Nephron progenitor cell (in vitro differentiated cells): ENCODE results near the gene PCDHA8.
"Not testable (repeated sequence)": the region's sequence is repeated elsewhere in the genome, so short reads cannot be mapped to it uniquely, and the experiment has no call there.

Source experiments
- DNase-seq: peaks from one replicate; pipeline ENCODE4 v3.0.0; 2021
- H3K27ac Mint-ChIP-seq: 2 replicates; pipeline ENCODE4 v1.8.0; 2021; ENCODE audit warnings: mild to moderate bottlenecking, moderate library complexity, mixed read lengths
- H3K27me3 Mint-ChIP-seq: 2 replicates; pipeline ENCODE4 v1.8.0; 2021; ENCODE audit warnings: mild to moderate bottlenecking, low read depth, mixed read lengths; ENCODE audit not compliant: poor library complexity
- H3K36me3 Mint-ChIP-seq: 2 replicates; pipeline ENCODE4 v1.8.0; 2021; ENCODE audit warnings: low read depth, mixed read lengths
- H3K4me1 Mint-ChIP-seq: 2 replicates; pipeline ENCODE4 v1.8.0; 2021; ENCODE audit warnings: mixed read lengths
- H3K4me3 Mint-ChIP-seq: 2 replicates; pipeline ENCODE4 v1.8.0; 2021; ENCODE audit warnings: mild to moderate bottlenecking, moderate library complexity, mixed read lengths
- H3K9me3 Mint-ChIP-seq: 2 replicates; pipeline ENCODE4 v1.8.0; 2021; ENCODE audit warnings: mild to moderate bottlenecking, moderate library complexity, mixed read lengths
- TF ChIP-seq, protein P1 (sequence below): fragments of 200-600 bp; sonication (generic); IDR thresholded peaks from 2 replicates; pipeline ENCODE4 v1.5.0; 2021; ENCODE audit warnings: antibody characterized with exemption

Gene PCDHA8

DNA sequence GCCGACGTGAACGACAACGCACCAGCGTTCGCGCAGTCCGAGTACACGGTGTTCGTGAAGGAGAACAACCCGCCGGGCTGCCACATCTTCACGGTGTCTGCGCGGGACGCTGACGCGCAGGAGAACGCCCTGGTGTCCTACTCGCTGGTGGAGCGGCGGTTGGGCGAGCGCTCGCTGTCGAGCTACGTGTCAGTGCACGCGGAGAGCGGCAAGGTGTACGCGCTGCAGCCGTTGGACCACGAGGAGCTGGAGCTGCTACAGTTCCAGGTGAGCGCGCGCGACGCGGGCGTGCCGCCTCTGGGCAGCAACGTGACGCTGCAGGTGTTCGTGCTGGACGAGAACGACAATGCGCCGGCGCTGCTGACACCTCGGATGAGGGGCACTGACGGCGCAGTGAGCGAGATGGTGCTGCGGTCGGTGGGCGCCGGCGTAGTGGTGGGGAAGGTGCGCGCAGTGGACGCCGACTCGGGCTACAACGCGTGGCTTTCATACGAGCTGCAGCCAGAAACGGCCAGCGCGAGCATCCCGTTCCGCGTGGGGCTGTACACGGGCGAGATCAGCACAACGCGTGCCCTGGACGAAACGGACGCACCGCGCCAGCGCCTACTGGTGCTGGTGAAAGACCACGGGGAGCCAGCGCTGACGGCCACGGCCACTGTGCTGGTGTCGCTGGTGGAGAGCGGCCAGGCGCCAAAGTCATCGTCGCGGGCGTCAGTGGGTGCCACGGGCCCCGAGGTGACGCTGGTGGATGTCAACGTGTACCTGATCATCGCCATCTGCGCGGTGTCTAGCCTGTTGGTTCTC is 9.0 kb downstream of the PCDHA8 start:
- not testable (repeated sequence) for DNase-seq, H3K4me3 Mint-ChIP-seq, H3K27me3 Mint-ChIP-seq, H3K4me1 Mint-ChIP-seq, H3K27ac Mint-ChIP-seq
- Mint-ChIP-seq H3K9me3 (peaks cover 69% of the 10 kb centered on the region), H3K36me3 (peaks cover 66% of the 10 kb centered on the region)

DNA sequence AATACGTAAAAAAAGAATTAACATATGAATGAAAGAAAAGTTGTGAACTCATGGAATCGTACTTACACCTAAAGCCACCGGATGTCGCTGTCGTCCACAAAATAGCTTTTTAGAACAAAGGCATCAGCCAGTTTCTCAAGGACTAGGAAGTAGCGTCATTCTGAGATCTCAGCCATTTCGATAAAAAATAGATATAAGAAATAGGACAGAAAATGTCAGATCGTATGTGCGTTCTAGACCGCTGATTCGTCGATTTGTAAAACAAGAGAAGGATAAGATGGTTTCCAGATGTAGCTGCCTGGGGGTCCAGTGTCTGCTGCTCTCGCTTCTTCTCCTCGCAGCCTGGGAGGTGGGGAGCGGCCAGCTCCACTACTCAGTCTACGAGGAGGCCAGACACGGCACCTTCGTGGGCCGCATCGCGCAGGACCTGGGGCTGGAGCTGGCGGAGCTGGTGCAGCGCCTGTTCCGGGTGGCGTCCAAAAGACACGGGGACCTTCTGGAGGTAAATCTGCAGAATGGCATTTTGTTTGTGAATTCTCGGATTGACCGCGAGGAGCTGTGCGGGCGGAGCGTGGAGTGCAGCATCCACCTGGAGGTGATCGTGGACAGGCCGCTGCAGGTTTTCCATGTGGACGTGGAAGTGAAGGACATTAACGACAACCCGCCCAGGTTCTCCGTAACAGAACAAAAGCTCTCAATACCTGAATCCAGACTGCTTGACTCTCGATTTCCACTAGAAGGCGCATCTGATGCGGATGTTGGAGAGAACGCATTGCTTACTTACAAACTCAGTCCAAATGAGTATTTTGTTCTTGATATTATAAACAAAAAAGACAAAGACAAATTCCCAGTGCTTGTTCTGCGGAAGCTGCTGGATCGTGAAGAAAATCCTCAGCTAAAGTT is 15.0 kb downstream of the PCDHA8 start, which contains the start of gene PCDHA10:
TSS of gene PCDHA10 (plus strand) at position 126 of the 903 bp plus-strand sequence. CDS start at position 278, 152 bp downstream.
- H3K9me3 Mint-ChIP-seq: peaks cover 80% of the 10 kb centered on the region
- no peak within 1 kb of the TSS for H3K27ac Mint-ChIP-seq
- peaks cover 3% of the 10 kb centered on the region for H3K27me3 Mint-ChIP-seq
- no peaks in the 10 kb centered on the region for H3K4me1 Mint-ChIP-seq
- no peak for DNase-seq
- peak within 1 kb of the TSS; percentile 84 for H3K4me3 Mint-ChIP-seq
- H3K36me3 Mint-ChIP-seq: peaks cover 78% of the 10 kb centered on the region
- TF ChIP-seq, protein P1, sequence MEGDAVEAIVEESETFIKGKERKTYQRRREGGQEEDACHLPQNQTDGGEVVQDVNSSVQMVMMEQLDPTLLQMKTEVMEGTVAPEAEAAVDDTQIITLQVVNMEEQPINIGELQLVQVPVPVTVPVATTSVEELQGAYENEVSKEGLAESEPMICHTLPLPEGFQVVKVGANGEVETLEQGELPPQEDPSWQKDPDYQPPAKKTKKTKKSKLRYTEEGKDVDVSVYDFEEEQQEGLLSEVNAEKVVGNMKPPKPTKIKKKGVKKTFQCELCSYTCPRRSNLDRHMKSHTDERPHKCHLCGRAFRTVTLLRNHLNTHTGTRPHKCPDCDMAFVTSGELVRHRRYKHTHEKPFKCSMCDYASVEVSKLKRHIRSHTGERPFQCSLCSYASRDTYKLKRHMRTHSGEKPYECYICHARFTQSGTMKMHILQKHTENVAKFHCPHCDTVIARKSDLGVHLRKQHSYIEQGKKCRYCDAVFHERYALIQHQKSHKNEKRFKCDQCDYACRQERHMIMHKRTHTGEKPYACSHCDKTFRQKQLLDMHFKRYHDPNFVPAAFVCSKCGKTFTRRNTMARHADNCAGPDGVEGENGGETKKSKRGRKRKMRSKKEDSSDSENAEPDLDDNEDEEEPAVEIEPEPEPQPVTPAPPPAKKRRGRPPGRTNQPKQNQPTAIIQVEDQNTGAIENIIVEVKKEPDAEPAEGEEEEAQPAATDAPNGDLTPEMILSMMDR: peak; percentile 23

DNA sequence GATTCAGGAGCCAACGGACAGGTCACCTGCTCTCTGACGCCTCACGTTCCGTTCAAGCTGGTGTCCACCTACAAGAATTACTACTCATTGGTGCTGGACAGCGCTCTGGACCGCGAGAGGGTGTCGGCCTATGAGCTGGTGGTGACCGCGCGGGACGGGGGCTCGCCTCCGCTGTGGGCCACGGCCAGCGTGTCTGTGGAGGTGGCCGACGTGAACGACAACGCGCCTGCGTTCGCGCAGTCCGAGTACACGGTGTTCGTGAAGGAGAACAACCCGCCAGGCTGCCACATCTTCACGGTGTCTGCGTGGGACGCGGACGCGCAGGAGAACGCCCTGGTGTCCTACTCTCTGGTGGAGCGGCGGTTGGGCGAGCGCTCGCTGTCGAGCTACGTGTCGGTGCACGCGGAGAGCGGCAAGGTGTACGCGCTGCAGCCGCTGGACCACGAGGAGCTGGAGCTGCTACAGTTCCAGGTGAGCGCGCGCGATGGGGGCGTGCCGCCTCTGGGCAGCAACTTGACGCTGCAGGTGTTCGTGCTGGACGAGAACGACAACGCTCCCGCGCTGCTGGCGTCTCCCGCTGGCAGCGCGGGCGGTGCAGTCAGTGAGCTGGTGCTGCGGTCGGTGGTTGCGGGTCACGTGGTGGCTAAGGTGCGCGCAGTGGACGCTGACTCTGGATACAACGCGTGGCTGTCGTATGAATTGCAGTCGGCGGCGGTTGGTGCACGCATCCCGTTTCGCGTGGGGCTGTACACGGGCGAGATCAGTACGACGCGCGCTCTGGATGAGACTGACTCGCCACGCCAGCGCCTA is 16.4 kb downstream of the PCDHA8 start:
- Mint-ChIP-seq H3K4me3 (no peak overlapping the region), H3K4me1 (no peaks in the 10 kb centered on the region)
- TF ChIP-seq, protein P1: no peak

DNA sequence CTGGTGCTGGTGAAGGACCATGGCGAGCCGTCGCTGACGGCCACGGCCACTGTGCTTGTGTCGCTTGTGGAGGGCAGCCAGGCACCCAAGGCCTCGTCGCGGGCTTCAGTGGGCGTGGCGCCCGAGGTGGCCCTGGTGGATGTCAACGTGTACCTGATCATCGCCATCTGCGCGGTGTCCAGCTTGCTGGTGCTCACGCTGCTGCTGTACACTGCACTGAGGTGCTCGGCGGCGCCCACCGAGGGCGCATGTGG is 16.9 kb downstream of the PCDHA8 start:
- no peak for DNase-seq
- Mint-ChIP-seq H3K4me3 (no peak overlapping the region), H3K27ac (no peak overlapping the region), H3K27me3 (peaks cover 3% of the 10 kb centered on the region), H3K36me3 (peaks cover 82% of the 10 kb centered on the region), H3K9me3 (peaks cover 86% of the 10 kb centered on the region), H3K4me1 (no peaks in the 10 kb centered on the region)
- TF ChIP-seq, protein P1: no peak

More for the DNA sequence above, 16.4 kb downstream of the PCDHA8 start:
- no peak for DNase-seq
- Mint-ChIP-seq H3K27me3 (peaks cover 3% of the 10 kb centered on the region), H3K9me3 (peaks cover 85% of the 10 kb centered on the region), H3K36me3 (peaks cover 82% of the 10 kb centered on the region), H3K27ac (no peak overlapping the region)

DNA sequence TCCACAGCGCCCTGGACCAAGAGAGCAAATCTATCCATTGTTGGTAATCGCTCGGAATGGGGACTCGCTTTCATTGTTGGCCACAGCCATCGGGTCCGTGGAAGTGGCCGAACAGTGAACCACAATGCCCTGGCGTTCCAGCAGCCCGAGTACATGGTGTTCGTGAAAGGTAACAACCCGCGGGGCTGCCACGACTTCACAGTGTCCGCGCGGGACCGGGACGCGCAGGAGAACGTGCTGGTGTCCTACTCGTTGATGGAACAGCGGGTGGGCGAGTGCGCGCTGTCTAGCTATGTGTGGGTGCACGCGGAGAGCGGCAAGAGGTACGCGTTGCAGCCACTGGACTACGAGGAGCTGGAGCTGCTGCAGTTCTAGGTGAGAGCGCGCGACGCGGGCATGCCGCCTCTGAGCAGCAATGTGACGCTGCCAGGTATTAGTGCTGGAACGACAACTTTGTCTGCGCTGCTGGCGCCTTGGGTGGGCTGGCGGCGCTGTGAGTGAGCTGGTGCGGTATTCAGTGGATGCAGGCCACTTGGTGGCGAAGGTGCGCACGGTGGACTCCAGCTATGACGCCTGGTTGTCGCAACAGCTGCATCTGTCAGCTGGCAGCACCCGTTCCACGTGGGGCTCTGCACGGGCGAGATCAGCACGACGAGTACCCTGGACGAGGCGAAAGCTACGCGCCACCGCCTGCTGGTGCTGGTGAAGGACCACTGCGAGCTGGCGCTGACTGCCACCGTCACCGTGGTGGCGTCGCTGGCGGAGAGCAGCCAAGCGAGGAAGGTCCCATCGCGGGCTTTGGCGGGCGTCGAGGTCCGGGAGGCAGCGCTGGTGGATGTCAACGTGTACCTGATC is 21.7 kb downstream of the PCDHA8 start:
- Mint-ChIP-seq H3K36me3 (peaks cover 84% of the 10 kb centered on the region), H3K27me3 (no peaks in the 10 kb centered on the region), H3K4me3 (no peak overlapping the region), H3K4me1 (no peaks in the 10 kb centered on the region), H3K9me3 (peaks cover 65% of the 10 kb centered on the region), H3K27ac (no peak overlapping the region)
- no peak for DNase-seq
- TF ChIP-seq, protein P1: no peak
